ENCODE data around the gene GPR18.

GRCh38 chr13:99302637-99303505, 44.7 kb upstream of the GPR18 start:
- TF ChIP-seq FOXO1 (CRISPR knock-in tag; IDR thresholded peaks at IDR 0.05) (no peak), JUND (CRISPR knock-in tag; IDR thresholded peaks at IDR 0.05) (no peak), FOXP4 (CRISPR knock-in tag; IDR thresholded peaks at IDR 0.05) (no peak), ZNF512B (CRISPR knock-in tag; IDR thresholded peaks at IDR 0.05; ENCODE audit: borderline replicate concordance) (no peak), PAF1 (CRISPR knock-in tag; IDR thresholded peaks at IDR 0.05) (no peak), EP300 (IDR thresholded peaks at IDR 0.05; ENCODE audit: low read depth in 2 of 2, low read length in 2 of 2) (no peak), EP300 (CRISPR knock-in tag; IDR thresholded peaks at IDR 0.05; ENCODE audit: borderline replicate concordance) (no peak), HINFP (CRISPR knock-in tag; IDR thresholded peaks at IDR 0.05; ENCODE audit: low read depth) (no peak), ZNF766 (CRISPR knock-in tag; IDR thresholded peaks at IDR 0.05; ENCODE audit: borderline replicate concordance) (no peak), ZNF12 (CRISPR knock-in tag; IDR thresholded peaks at IDR 0.05) (no peak), CHD2 (IDR thresholded peaks at IDR 0.05; ENCODE audit: low read depth, low read length) (no peak), ZNF335 (CRISPR knock-in tag; IDR thresholded peaks at IDR 0.05) (no peak)
